PFSK-1 (cell line): Measurements from ENCODE around the gene GRK3.

Experiments used
- SIN3A ChIP-seq: IDR thresholded peaks from 2 replicates; pipeline ENCODE4 v1.6.1; 2012; ENCODE audit warnings: mild to moderate bottlenecking, low read length, moderate library complexity, borderline replicate concordance; ENCODE audit not compliant: insufficient read depth
- TAF1 ChIP-seq: IDR thresholded peaks from 2 replicates; pipeline ENCODE4 v1.6.1; 2012; ENCODE audit warnings: low read length, control low read depth, borderline replicate concordance; ENCODE audit not compliant: insufficient read depth

GRCh38 chr22:25534724-25535123 lies 29.8 kb upstream of the GRK3 start:
- TF ChIP-seq SIN3A (no peak), TAF1 (no peak)
